SU-DHL-6 (cell line): ENCODE results near the gene SPTLC1.

Source experiments
- EZH2phosphoT487 ChIP-seq: fragments of 200-600 bp; sonication (generic), shearing (Covaris generic); conservative IDR thresholded peaks from 2 replicates; pipeline ENCODE4 v1.6.1; 2018; ENCODE audit warnings: mild to moderate bottlenecking, antibody characterized with exemption, low read length, moderate library complexity, mixed read lengths
- TF ChIP-seq, protein P1 (sequence below): fragments of 200-600 bp; sonication (generic); IDR thresholded peaks from one replicate; pipeline ENCODE4 v1.5.1; 2017; ENCODE audit warnings: antibody characterized with exemption, mild to moderate bottlenecking, low read length, moderate library complexity; ENCODE audit not compliant: insufficient read depth, poor library complexity, severe bottlenecking

GRCh38 chr9:92071634-92072033 lies 43.6 kb downstream of the SPTLC1 start:
- TF ChIP-seq, protein P1, sequence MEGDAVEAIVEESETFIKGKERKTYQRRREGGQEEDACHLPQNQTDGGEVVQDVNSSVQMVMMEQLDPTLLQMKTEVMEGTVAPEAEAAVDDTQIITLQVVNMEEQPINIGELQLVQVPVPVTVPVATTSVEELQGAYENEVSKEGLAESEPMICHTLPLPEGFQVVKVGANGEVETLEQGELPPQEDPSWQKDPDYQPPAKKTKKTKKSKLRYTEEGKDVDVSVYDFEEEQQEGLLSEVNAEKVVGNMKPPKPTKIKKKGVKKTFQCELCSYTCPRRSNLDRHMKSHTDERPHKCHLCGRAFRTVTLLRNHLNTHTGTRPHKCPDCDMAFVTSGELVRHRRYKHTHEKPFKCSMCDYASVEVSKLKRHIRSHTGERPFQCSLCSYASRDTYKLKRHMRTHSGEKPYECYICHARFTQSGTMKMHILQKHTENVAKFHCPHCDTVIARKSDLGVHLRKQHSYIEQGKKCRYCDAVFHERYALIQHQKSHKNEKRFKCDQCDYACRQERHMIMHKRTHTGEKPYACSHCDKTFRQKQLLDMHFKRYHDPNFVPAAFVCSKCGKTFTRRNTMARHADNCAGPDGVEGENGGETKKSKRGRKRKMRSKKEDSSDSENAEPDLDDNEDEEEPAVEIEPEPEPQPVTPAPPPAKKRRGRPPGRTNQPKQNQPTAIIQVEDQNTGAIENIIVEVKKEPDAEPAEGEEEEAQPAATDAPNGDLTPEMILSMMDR: no peak
- no peak for TF ChIP-seq EZH2phosphoT487
